Fibroblast of upper back skin (primary cell): ENCODE measurements around the gene RBM4.
A peak's percentile ranks its signal among the peaks of the same experiment; 100 is the strongest.

Experiments
- DNase-seq: peaks from one replicate; pipeline ENCODE4 v3.0.0-alpha.2; 2013

The RBM4 gene

GRCh38 chr11:66691311-66691980 is 52.9 kb downstream of the RBM4 start:
- no peak for DNase-seq

GRCh38 chr11:66692446-66692845 is 53.9 kb downstream of the RBM4 start:
- no peak for DNase-seq

DNA sequence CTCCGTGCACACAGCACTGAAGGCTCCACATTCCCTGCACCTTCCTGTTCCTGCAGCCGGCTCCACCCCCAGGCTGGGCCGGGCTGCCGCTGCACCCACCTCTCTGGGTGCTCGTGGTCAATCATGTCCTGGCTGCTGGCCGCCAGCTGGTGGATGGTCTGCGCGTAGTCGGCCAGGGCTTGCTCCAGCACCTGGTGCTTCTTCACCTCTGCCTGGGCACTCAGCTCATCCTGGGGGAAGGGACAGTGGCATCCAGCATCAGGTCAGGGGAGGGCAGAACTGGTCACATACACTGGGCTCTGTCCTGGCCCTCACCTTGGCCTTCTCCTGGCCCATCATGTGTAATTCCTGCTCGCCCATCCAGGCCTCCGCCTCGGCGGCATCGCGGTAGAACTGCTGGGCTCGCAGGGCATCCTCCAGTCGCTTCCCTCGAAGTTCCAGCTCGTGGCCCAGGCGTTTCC is 54.4 kb downstream of the RBM4 start:
- DNase-seq, result no peak

GRCh38 chr11:66693356-66694055 is 55.0 kb downstream of the RBM4 start:
- no peak for DNase-seq

DNA sequence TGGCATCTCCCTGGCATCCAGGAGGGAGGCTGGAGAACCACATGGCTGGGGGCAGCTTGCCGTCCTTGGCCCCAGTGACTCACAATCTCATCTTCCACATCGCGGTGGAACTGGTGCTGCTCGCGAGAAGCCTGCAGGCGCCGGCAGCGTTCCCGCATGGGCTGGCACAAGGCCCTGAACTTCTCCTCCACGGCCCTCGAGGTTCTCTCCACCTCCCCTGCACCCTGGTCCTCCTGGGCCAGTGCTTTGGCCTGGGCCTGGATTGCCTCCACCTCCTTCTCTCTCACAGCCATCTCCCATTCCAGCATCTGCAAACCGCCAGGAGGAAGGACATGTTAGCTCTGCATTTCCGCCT is 55.5 kb downstream of the RBM4 start:
- no peak for DNase-seq

DNA sequence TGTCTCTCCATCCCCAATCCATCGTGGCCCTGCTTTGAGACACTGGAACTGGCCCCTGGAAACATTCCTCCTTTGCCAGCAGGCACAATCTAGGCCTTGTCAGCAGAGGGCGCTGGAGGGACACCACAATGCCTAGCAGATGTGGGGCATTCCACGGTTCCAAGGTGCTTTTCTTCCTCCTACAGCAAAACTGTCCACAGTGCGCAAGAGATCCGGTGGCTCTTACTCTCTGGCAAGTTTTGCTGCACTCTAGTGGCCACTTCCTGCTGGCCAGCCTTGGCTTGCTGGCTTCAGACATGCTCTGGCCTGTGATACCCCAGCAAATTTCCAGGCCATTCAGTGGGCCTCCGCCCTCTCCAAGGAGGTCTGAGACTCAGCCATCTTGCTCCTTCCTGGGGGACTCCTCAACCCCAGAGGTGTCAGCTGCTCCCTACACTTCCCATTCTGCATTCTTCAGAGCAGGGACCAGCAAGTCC is 56.3 kb downstream of the RBM4 start:
- DNase-seq, result peak; percentile 97
